ENCODE measurements around the gene SUB1.

The SUB1 gene

DNA sequence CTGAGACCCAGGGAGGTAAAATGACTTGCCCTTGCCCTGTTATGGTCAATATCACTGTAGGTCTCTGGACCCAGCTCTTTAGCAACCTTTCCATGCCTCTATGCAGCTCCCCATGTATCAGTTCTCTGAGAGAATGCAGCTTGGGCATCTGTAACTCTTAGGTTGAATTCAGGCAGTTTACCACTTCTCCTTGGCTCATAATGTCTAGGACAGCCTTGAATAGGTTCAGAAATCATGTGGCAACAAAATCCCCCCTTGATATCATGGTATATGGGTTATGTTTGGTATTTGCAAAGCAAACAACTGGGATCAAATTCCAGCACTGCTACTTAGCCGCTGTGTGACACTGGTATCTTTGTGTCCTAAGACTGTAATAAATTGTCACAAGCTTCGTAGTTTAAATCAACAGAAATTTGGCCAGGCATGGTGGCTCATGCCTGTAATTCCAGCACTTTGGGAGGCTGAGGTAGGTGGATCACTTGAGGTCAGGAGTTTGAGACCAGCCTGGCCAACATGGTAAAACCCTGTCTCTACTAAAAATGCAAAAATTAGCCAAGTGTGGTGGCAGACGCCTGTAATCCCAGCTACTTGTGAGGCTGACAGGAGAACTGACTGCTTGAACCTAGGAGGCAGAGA lies 10.7 kb upstream of the SUB1 start:
- Histone ChIP-seq H3K9me3 (ENCODE audit: control insufficient read depth, insufficient read depth, low read depth, low read length) (no peaks in the 10 kb centered on the region), H3K36me3 (ENCODE audit: control insufficient read depth in 2 of 2, insufficient read depth in 1 of 2, low read length in 2 of 2) (no peaks in the 10 kb centered on the region), H3K4me1 (ENCODE audit: control insufficient read depth, insufficient read depth, low read length) (no peaks in the 10 kb centered on the region), H3K4me3 (ENCODE audit: low read depth, low read length) (no peak overlapping the region), H3K27ac (ENCODE audit: extremely low read depth, low read depth, low read length) (no peak overlapping the region)
- CTCF ChIA-PET, result interaction anchor here (0.5 to 1.7 kb wide), 2 partner anchors 15 to 225 kb away, joined by 3 to 6 read pairs; no protein-coding TSS in a partner anchor
- POLR2A ChIA-PET, result interaction anchor here (0.6 kb wide), 1 partner anchor 49 kb away, joined by 3 read pairs; no protein-coding TSS in a partner anchor
- TF ChIP-seq, protein P1, sequence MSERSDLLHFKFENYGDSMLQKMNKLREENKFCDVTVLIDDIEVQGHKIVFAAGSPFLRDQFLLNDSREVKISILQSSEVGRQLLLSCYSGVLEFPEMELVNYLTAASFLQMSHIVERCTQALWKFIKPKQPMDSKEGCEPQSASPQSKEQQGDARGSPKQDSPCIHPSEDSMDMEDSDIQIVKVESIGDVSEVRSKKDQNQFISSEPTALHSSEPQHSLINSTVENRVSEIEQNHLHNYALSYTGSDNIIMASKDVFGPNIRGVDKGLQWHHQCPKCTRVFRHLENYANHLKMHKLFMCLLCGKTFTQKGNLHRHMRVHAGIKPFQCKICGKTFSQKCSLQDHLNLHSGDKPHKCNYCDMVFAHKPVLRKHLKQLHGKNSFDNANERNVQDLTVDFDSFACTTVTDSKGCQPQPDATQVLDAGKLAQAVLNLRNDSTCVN (tag by site-specific recombination; optimal IDR thresholded peaks at IDR 0.05), result no peak
- TF ChIP-seq ZNF140 (tag by site-specific recombination; IDR thresholded peaks at IDR 0.05) (no peak), ZNF785 (tag by site-specific recombination; IDR thresholded peaks at IDR 0.05) (no peak), ZNF623 (tag by site-specific recombination; IDR thresholded peaks at IDR 0.05) (no peak)
- TF ChIP-seq, protein P2, sequence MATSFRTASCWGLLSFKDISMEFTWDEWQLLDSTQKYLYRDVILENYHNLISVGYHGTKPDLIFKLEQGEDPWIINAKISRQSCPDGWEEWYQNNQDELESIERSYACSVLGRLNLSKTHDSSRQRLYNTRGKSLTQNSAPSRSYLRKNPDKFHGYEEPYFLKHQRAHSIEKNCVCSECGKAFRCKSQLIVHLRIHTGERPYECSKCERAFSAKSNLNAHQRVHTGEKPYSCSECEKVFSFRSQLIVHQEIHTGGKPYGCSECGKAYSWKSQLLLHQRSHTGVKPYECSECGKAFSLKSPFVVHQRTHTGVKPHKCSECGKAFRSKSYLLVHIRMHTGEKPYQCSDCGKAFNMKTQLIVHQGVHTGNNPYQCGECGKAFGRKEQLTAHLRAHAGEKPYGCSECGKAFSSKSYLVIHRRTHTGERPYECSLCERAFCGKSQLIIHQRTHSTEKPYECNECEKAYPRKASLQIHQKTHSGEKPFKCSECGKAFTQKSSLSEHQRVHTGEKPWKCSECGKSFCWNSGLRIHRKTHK (tag by site-specific recombination; IDR thresholded peaks at IDR 0.05), result no peak

DNA sequence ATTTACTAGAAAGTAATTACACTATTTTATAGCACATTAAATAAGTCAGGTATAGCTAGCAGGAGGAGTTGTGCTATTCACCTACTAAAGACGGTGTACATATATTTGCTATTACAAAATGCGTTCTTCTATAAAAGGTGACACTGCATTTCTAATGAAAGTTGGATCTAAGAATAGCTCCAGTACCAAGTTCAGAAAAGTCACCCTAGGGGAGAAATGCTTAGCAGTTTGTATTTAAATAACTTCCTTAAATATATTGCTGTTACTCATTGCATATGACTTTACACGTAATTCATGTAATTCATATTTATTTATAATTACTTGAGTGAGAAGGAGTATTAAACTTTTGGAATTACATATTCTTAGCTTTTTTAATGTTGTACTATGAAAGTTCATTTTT lies 7.0 kb upstream of the SUB1 start:
- ChIA-PET CTCF (interaction anchor here (0.7 to 1.3 kb wide), 2 partner anchors 12 to 88 kb away, joined by 3 to 5 read pairs; no protein-coding TSS in a partner anchor), POLR2A (no interaction called here)
- no peaks in the 10 kb centered on the region for H3K4me1 ChIP-seq (ENCODE audit: control insufficient read depth, insufficient read depth, low read length)
- no peak for TF ChIP-seq ZNF837 (tag by site-specific recombination; IDR thresholded peaks at IDR 0.05)
- TF ChIP-seq ZNF660 (tag by site-specific recombination; IDR thresholded peaks at IDR 0.05), result no peak
- no peak for TF ChIP-seq ZNF473 (tag by site-specific recombination; IDR thresholded peaks at IDR 0.05)
- TF ChIP-seq ZNF221 (tag by site-specific recombination; IDR thresholded peaks at IDR 0.05; ENCODE audit: borderline replicate concordance), result no peak
- no peak for TF ChIP-seq ZNF114 (tag by site-specific recombination; IDR thresholded peaks at IDR 0.05)
- TF ChIP-seq ZNF391 (tag by site-specific recombination; IDR thresholded peaks at IDR 0.05; ENCODE audit: borderline replicate concordance, low read depth), result no peak
- TF ChIP-seq GFI1B (tag by site-specific recombination; IDR thresholded peaks at IDR 0.05), result no peak
- TF ChIP-seq ZEB2 (tag by site-specific recombination; IDR thresholded peaks at IDR 0.05), result no peak
- no peak for TF ChIP-seq ZNF610 (tag by site-specific recombination; IDR thresholded peaks at IDR 0.05; ENCODE audit: borderline replicate concordance)
- TF ChIP-seq ZNF776 (tag by site-specific recombination; IDR thresholded peaks at IDR 0.05; ENCODE audit: borderline replicate concordance), result no peak
- no peak for TF ChIP-seq ZNF600 (tag by site-specific recombination; IDR thresholded peaks at IDR 0.05)
- TF ChIP-seq ZBTB1 (tag by site-specific recombination; IDR thresholded peaks at IDR 0.05), result no peak
- no peak for TF ChIP-seq ZFP37 (tag by site-specific recombination; IDR thresholded peaks at IDR 0.05)
- TF ChIP-seq, protein P3, sequence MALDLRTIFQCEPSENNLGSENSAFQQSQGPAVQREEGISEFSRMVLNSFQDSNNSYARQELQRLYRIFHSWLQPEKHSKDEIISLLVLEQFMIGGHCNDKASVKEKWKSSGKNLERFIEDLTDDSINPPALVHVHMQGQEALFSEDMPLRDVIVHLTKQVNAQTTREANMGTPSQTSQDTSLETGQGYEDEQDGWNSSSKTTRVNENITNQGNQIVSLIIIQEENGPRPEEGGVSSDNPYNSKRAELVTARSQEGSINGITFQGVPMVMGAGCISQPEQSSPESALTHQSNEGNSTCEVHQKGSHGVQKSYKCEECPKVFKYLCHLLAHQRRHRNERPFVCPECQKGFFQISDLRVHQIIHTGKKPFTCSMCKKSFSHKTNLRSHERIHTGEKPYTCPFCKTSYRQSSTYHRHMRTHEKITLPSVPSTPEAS (tag by site-specific recombination; IDR thresholded peaks at IDR 0.05), result no peak
- TF ChIP-seq ZNF214 (tag by site-specific recombination; IDR thresholded peaks at IDR 0.05; ENCODE audit: borderline replicate concordance), result no peak
- TF ChIP-seq YY2 (tag by site-specific recombination; IDR thresholded peaks at IDR 0.05), result no peak
- no peak for TF ChIP-seq ZNF792 (tag by site-specific recombination; IDR thresholded peaks at IDR 0.05)
- H3K27ac ChIP-seq (ENCODE audit: extremely low read depth, low read depth, low read length), result no peak overlapping the region
- no peaks in the 10 kb centered on the region for H3K9me3 ChIP-seq (ENCODE audit: control insufficient read depth, insufficient read depth, low read depth, low read length)
- no peaks in the 10 kb centered on the region for H3K36me3 ChIP-seq (ENCODE audit: control insufficient read depth in 2 of 2, insufficient read depth in 1 of 2, low read length in 2 of 2)
- H3K4me3 ChIP-seq (ENCODE audit: low read depth, low read length), result no peak overlapping the region
